HCT116 (cell line): ENCODE measurements around the gene CSTA. TPM values are rescaled to one million over a fixed set of nuclear protein-coding genes. Genes with fewer than 3 reads are reported as not detected.

ENCODE experiments used
- ATAC-seq: fragments of 200-7000 bp; cut with Tn5 transposase; 2 replicates; pipeline ENCODE4 v1.9.1; 2020; ENCODE audit warnings: mild to moderate bottlenecking, moderate library complexity
- BruUV-seq: library from RNA; stranded (reverse); fragments of 400-500 nt; replicated peaks from 2 replicates; lab custom pipeline; 2021; lab: Mats Ljungman, UMichigan
- CTCF ChIA-PET: fragments of 300-600 bp; sonication (Branson Sonifier 250); formaldehyde crosslinking; loops from one replicate; lab custom pipeline; 2021; ENCODE audit warnings: antibody characterized with exemption; lab: Charles Lee
- POLR2A ChIA-PET: fragments of 300-600, 350-600 bp; sonication (Branson Sonifier 250); formaldehyde crosslinking; loops from one replicate; lab custom pipeline; 2021; ENCODE audit warnings: antibody characterized with exemption; lab: Charles Lee
- RAD21 ChIA-PET, 2 experiments: fragments of 300-600 bp; sonication (Branson Sonifier 250); formaldehyde crosslinking; loops; one replicate each; lab custom pipeline; 2023; ENCODE audit warnings: low total read pairs in 2 of 2; ENCODE audit not compliant: uncharacterized antibody in 2 of 2, unreplicated experiment in 2 of 2, low non-redundant PET in 1 of 2; lab: Charles Lee
- DNase-seq: peaks from one replicate; pipeline ENCODE4 v3.0.0-alpha.2; 2010; ENCODE audit warnings: low read depth, low spot score
- H2AFZ ChIP-seq: fragments of 200-600 bp; shearing (Covaris generic), sonication (generic); 2 replicates; pipeline ENCODE4 v1.6.1; 2017; ENCODE audit warnings: low read depth, mixed run types, mixed read lengths, antibody characterized with exemption, low read length; ENCODE audit not compliant: poor library complexity, severe bottlenecking
- H3K27ac ChIP-seq: 2 replicates; pipeline ENCODE4 v1.5.1; 2012; ENCODE audit warnings: low read depth, low read length
- H3K27me3 ChIP-seq: fragments of 200-600 bp; sonication (generic); 2 replicates; pipeline ENCODE4 v1.6.1; 2016; ENCODE audit warnings: mixed run types, low read length, mixed read lengths; ENCODE audit not compliant: insufficient read depth
- H3K36me3 ChIP-seq, 2 experiments: fragments of 200-500 bp in 1 of 2; fragments of 200-600 bp in 1 of 2; sonication (Bioruptor generic) in 1 of 2; sonication (generic) in 1 of 2; 2 replicates each; pipeline versions ENCODE4 v1.5.1 to v1.6.1; 2014 to 2016; ENCODE audit warnings: low read length in 2 of 2, inconsistent platforms in 1 of 2, mixed read lengths in 1 of 2, mixed run types in 1 of 2; ENCODE audit not compliant: insufficient read depth in 2 of 2, control insufficient read depth in 1 of 2
- H3K4me1 ChIP-seq, 2 experiments: fragments of 200-600 bp in 1 of 2; sonication (generic) in 1 of 2; 2 replicates each; pipeline versions ENCODE4 v1.5.1 to v1.6.1; 2012 to 2017; ENCODE audit warnings: low read length in 2 of 2, inconsistent platforms in 1 of 2, mild to moderate bottlenecking in 1 of 2, mixed read lengths in 1 of 2, mixed run types in 1 of 2, moderate library complexity in 1 of 2; ENCODE audit not compliant: insufficient read depth in 2 of 2, control insufficient read depth in 1 of 2
- H3K4me2 ChIP-seq: fragments of 200-600 bp; sonication (generic); 2 replicates; pipeline ENCODE4 v1.6.1; 2017; ENCODE audit warnings: mixed run types, low read length, mixed read lengths
- H3K4me3 ChIP-seq, 2 experiments: fragments of 200-600 bp in 1 of 2; sonication (generic) in 1 of 2; replicated peaks in 1 of 2; 2 replicates each; pipeline ENCODE4 v1.5.1; 2011 to 2016; ENCODE audit warnings: low read length in 2 of 2, control low read depth in 1 of 2, low read depth in 1 of 2, mild to moderate bottlenecking in 1 of 2, mixed read lengths in 1 of 2, mixed run types in 1 of 2
- H3K79me2 ChIP-seq: fragments of 200-600 bp; sonication (generic); 2 replicates; pipeline ENCODE4 v1.6.1; 2017; ENCODE audit warnings: mild to moderate bottlenecking, mixed run types, low read length, moderate library complexity, mixed read lengths; ENCODE audit not compliant: insufficient read depth
- H3K9ac ChIP-seq: fragments of 200-600 bp; sonication (generic); 2 replicates; pipeline ENCODE4 v1.6.1; 2016; ENCODE audit warnings: low read length, mixed read lengths
- H3K9me2 ChIP-seq: fragments of 200-600 bp; sonication (generic), shearing (Covaris generic); 2 replicates; pipeline ENCODE4 v1.6.1; 2017; ENCODE audit warnings: mixed run types, mild to moderate bottlenecking, moderate library complexity; ENCODE audit not compliant: insufficient read depth
- H3K9me3 ChIP-seq, 2 experiments: fragments of 200-500 bp in 1 of 2; fragments of 200-600 bp in 1 of 2; sonication (Bioruptor generic) in 1 of 2; sonication (generic) in 1 of 2; 2 replicates each; pipeline ENCODE4 v1.6.1; 2014 to 2017; ENCODE audit warnings: low read length in 2 of 2, mixed read lengths in 2 of 2, inconsistent platforms in 1 of 2, low read depth in 1 of 2, mild to moderate bottlenecking in 1 of 2, mixed run types in 1 of 2, moderate library complexity in 1 of 2; ENCODE audit not compliant: control insufficient read depth in 1 of 2, insufficient read depth in 1 of 2
- H4K20me1 ChIP-seq: fragments of 200-600 bp; sonication (generic), shearing (Covaris generic); 2 replicates; pipeline ENCODE4 v1.6.1; 2017; ENCODE audit warnings: mixed run types, mild to moderate bottlenecking, moderate library complexity; ENCODE audit not compliant: insufficient read depth
- CEBPB ChIP-seq: IDR thresholded peaks from 2 replicates; pipeline ENCODE4 v1.6.1; 2012; ENCODE audit warnings: low read depth
- EGR1 ChIP-seq: IDR thresholded peaks from 2 replicates; pipeline ENCODE4 v1.6.1; 2012; ENCODE audit warnings: low read depth
- ELF1 ChIP-seq: IDR thresholded peaks from 2 replicates; pipeline ENCODE4 v1.6.1; 2012; ENCODE audit warnings: low read depth, borderline replicate concordance
- EZH2phosphoT487 ChIP-seq: fragments of 200-600 bp; IDR thresholded peaks from 2 replicates; pipeline ENCODE4 v1.6.1; 2018; ENCODE audit warnings: antibody characterized with exemption, borderline replicate concordance
- FOSL1 ChIP-seq: IDR thresholded peaks from 2 replicates; pipeline ENCODE4 v1.6.1; 2012; ENCODE audit warnings: low read depth
- JUND ChIP-seq: IDR thresholded peaks from 2 replicates; pipeline ENCODE4 v1.6.1; 2012
- POLR2A ChIP-seq: IDR thresholded peaks from 2 replicates; pipeline ENCODE4 v1.7.0; 2011; ENCODE audit warnings: borderline replicate concordance; ENCODE audit not compliant: insufficient read depth, insufficient read length; ENCODE audit errors: extremely low read depth
- POLR2AphosphoS5 ChIP-seq: IDR thresholded peaks from 2 replicates; pipeline ENCODE4 v1.6.1; 2011; ENCODE audit warnings: mild to moderate bottlenecking, low read depth, low read length, moderate library complexity
- RAD21 ChIP-seq: IDR thresholded peaks from 2 replicates; pipeline ENCODE4 v1.6.1; 2012; ENCODE audit warnings: low read depth, mild to moderate bottlenecking
- SP1 ChIP-seq: IDR thresholded peaks from 2 replicates; pipeline ENCODE4 v1.6.1; 2012; ENCODE audit warnings: low read depth
- SRF ChIP-seq: IDR thresholded peaks from 2 replicates; pipeline ENCODE4 v1.6.1; 2012; ENCODE audit warnings: low read depth
- YY1 ChIP-seq: IDR thresholded peaks from 2 replicates; pipeline ENCODE4 v1.6.1; 2011; ENCODE audit warnings: low read length, low read depth, moderate library complexity, mild to moderate bottlenecking; ENCODE audit not compliant: insufficient replicate concordance; ENCODE audit errors: extremely low read depth
- ZFX ChIP-seq: fragments of 450-650 bp; IDR thresholded peaks from 2 replicates; pipeline ENCODE4 v1.6.1; 2017
- ZNF274 ChIP-seq: fragments of 200-500 bp; sonication (Bioruptor generic); IDR thresholded peaks from 2 replicates; pipeline ENCODE4 v1.6.1; 2014; ENCODE audit warnings: mild to moderate bottlenecking, low read depth, low read length, inconsistent platforms
- intact Hi-C: fragments of 100-400 bp; cut with micrococcal nuclease; formaldehyde crosslinking; loops from 2 replicates; pipeline ENCODE4 v1.10.0; 2022
- total RNA-seq: library from RNA; stranded (reverse); gene quantifications from one replicate; pipeline ENCODE4 v1.2.1, GENCODE V29; 2021; ENCODE audit not compliant: unreplicated experiment
- TF ChIP-seq, protein P1 (sequence below), 3 experiments: fragments of 200-600 bp in 1 of 3; sonication (generic) in 1 of 3; IDR thresholded peaks in 2 of 3; conservative IDR thresholded peaks in 1 of 3; 2 replicates each; pipeline ENCODE4 v1.5.1; 2012 to 2017; ENCODE audit warnings: low read depth in 2 of 3, low read length in 2 of 3, antibody characterized with exemption in 1 of 3, borderline replicate concordance in 1 of 3, control low read depth in 1 of 3, mild to moderate bottlenecking in 1 of 3, mixed read lengths in 1 of 3, mixed run types in 1 of 3, moderate library complexity in 1 of 3; ENCODE audit not compliant: insufficient read depth in 1 of 3
- TF ChIP-seq, protein P2 (sequence below): IDR thresholded peaks from 2 replicates; pipeline ENCODE4 v1.6.1; 2012; ENCODE audit warnings: low read depth
- TF ChIP-seq, protein P3 (sequence below): IDR thresholded peaks from 2 replicates; pipeline ENCODE4 v1.6.1; 2011; ENCODE audit warnings: mild to moderate bottlenecking, low read length, moderate library complexity; ENCODE audit not compliant: insufficient replicate concordance; ENCODE audit errors: extremely low read depth

The CSTA gene
- total RNA-seq, 1 experiment from 2014 or later = 11.0 TPM

DNA sequence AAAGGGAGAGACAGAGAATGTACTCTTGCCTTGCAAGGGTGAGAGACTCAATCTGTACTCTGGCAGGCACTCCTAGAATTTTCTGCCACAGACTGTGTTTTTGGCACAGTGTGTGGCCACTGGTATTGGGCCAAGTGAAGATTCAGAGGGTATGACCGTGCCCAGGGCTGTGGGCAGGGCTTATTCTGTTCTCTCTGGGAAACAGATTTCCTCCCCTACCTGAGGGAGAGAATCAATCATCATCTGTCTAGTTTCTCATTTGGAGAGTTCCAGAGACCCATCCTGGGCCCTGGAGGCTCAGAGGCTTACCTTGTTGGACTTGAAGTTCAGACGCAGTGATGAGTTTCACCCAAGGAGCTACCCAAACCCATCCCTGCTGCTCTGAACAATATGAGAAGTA lies 28.2 kb downstream of the CSTA start:
- Histone ChIP-seq H3K79me2 (no peaks in the 10 kb centered on the region), H3K9me3 (no peaks in the 10 kb centered on the region), H3K36me3 (no peaks in the 10 kb centered on the region), H3K4me1 (no peaks in the 10 kb centered on the region; a peak in 2 of 4 replicates), H3K27me3 (no peaks in the 10 kb centered on the region), H4K20me1 (no peaks in the 10 kb centered on the region), H3K9ac (no peak overlapping the region), H3K9me2 (no peaks in the 10 kb centered on the region), H3K27ac (no peak overlapping the region), H3K4me3 (no peak overlapping the region), H3K4me2 (no peak overlapping the region), H2AFZ (no peak overlapping the region)
- ChIA-PET RAD21 (no interaction called here), CTCF (interaction anchor here (0.5 to 1.0 kb wide), 2 partner anchors 9 to 247 kb away, joined by 3 read pairs; no protein-coding TSS in a partner anchor), POLR2A (no interaction called here)
- ATAC-seq (no peak), DNase-seq (no peak)
- intact Hi-C loops = no loop called here
- no TSS peak for BruUV-seq
- TF ChIP-seq SP1 (no peak), RAD21 (no peak), ZNF274 (no peak), SRF (no peak), ZFX (no peak), EZH2phosphoT487 (no peak), POLR2AphosphoS5 (no peak), POLR2A (no peak), JUND (no peak), YY1 (no peak), ELF1 (no peak), FOSL1 (no peak), CEBPB (no peak), EGR1 (no peak)
- TF ChIP-seq, protein P1, sequence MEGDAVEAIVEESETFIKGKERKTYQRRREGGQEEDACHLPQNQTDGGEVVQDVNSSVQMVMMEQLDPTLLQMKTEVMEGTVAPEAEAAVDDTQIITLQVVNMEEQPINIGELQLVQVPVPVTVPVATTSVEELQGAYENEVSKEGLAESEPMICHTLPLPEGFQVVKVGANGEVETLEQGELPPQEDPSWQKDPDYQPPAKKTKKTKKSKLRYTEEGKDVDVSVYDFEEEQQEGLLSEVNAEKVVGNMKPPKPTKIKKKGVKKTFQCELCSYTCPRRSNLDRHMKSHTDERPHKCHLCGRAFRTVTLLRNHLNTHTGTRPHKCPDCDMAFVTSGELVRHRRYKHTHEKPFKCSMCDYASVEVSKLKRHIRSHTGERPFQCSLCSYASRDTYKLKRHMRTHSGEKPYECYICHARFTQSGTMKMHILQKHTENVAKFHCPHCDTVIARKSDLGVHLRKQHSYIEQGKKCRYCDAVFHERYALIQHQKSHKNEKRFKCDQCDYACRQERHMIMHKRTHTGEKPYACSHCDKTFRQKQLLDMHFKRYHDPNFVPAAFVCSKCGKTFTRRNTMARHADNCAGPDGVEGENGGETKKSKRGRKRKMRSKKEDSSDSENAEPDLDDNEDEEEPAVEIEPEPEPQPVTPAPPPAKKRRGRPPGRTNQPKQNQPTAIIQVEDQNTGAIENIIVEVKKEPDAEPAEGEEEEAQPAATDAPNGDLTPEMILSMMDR (IDR thresholded peaks at IDR 0.05 in 2 of 3, conservative IDR thresholded peaks at IDR 0.05 in 1 of 3; ENCODE audit: borderline replicate concordance in 1 of 3, insufficient read depth in 1 of 3, low read depth in 2 of 3, low read length in 2 of 3) = no peak
- TF ChIP-seq, protein P2, sequence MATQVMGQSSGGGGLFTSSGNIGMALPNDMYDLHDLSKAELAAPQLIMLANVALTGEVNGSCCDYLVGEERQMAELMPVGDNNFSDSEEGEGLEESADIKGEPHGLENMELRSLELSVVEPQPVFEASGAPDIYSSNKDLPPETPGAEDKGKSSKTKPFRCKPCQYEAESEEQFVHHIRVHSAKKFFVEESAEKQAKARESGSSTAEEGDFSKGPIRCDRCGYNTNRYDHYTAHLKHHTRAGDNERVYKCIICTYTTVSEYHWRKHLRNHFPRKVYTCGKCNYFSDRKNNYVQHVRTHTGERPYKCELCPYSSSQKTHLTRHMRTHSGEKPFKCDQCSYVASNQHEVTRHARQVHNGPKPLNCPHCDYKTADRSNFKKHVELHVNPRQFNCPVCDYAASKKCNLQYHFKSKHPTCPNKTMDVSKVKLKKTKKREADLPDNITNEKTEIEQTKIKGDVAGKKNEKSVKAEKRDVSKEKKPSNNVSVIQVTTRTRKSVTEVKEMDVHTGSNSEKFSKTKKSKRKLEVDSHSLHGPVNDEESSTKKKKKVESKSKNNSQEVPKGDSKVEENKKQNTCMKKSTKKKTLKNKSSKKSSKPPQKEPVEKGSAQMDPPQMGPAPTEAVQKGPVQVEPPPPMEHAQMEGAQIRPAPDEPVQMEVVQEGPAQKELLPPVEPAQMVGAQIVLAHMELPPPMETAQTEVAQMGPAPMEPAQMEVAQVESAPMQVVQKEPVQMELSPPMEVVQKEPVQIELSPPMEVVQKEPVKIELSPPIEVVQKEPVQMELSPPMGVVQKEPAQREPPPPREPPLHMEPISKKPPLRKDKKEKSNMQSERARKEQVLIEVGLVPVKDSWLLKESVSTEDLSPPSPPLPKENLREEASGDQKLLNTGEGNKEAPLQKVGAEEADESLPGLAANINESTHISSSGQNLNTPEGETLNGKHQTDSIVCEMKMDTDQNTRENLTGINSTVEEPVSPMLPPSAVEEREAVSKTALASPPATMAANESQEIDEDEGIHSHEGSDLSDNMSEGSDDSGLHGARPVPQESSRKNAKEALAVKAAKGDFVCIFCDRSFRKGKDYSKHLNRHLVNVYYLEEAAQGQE = no peak
- TF ChIP-seq, protein P3, sequence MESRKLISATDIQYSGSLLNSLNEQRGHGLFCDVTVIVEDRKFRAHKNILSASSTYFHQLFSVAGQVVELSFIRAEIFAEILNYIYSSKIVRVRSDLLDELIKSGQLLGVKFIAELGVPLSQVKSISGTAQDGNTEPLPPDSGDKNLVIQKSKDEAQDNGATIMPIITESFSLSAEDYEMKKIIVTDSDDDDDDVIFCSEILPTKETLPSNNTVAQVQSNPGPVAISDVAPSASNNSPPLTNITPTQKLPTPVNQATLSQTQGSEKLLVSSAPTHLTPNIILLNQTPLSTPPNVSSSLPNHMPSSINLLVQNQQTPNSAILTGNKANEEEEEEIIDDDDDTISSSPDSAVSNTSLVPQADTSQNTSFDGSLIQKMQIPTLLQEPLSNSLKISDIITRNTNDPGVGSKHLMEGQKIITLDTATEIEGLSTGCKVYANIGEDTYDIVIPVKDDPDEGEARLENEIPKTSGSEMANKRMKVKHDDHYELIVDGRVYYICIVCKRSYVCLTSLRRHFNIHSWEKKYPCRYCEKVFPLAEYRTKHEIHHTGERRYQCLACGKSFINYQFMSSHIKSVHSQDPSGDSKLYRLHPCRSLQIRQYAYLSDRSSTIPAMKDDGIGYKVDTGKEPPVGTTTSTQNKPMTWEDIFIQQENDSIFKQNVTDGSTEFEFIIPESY = no peak
